H9 (cell line): ENCODE measurements around the gene MPST. TPM values are rescaled to one million over a fixed set of nuclear protein-coding genes. Genes with fewer than 3 reads are reported as not detected.

Source experiments
- DNase-seq: peaks from one replicate; pipeline ENCODE4 v3.0.0-alpha.2; 2017
- H2AFZ ChIP-seq: one replicate; pipeline ENCODE4 v1.6.1; 2013; ENCODE audit warnings: mild to moderate bottlenecking, low read length, control low read depth, moderate library complexity
- H2AK5ac ChIP-seq: 2 replicates; pipeline ENCODE4 v1.6.1; 2013; ENCODE audit warnings: low read length, control low read depth, mixed read lengths; ENCODE audit not compliant: insufficient read length
- H2BK120ac ChIP-seq: one replicate; pipeline ENCODE4 v1.6.1; 2013; ENCODE audit warnings: low read depth, mild to moderate bottlenecking, low read length, control low read depth, inconsistent platforms; ENCODE audit not compliant: poor library complexity, severe bottlenecking
- H2BK12ac ChIP-seq: 2 replicates; pipeline ENCODE4 v1.6.1; 2013; ENCODE audit warnings: low read length, control low read depth, mixed read lengths, low read depth; ENCODE audit not compliant: insufficient read length
- H2BK15ac ChIP-seq: 2 replicates; pipeline ENCODE4 v1.6.1; 2013; ENCODE audit warnings: low read depth, low read length, control low read depth
- H2BK20ac ChIP-seq: one replicate; pipeline ENCODE4 v1.6.1; 2013; ENCODE audit warnings: low read depth, mild to moderate bottlenecking, low read length, control low read depth, inconsistent platforms; ENCODE audit not compliant: poor library complexity, severe bottlenecking
- H2BK5ac ChIP-seq: 2 replicates; pipeline ENCODE4 v1.6.1; 2013; ENCODE audit warnings: low read length, control low read depth, mixed read lengths; ENCODE audit not compliant: insufficient read length
- H3K14ac ChIP-seq: 2 replicates; pipeline ENCODE4 v1.6.1; 2013; ENCODE audit warnings: low read length, control low read depth; ENCODE audit not compliant: insufficient read depth
- H3K18ac ChIP-seq: 2 replicates; pipeline ENCODE4 v1.6.1; 2013; ENCODE audit warnings: low read depth, mild to moderate bottlenecking, mixed read lengths, low read length, control low read depth; ENCODE audit not compliant: insufficient read length
- H3K23ac ChIP-seq: 2 replicates; pipeline ENCODE4 v1.6.1; 2013; ENCODE audit warnings: low read length, control low read depth, mixed read lengths, low read depth; ENCODE audit not compliant: insufficient read length
- H3K23me2 ChIP-seq: 2 replicates; pipeline ENCODE4 v1.6.1; 2013; ENCODE audit warnings: low read depth, mild to moderate bottlenecking, mixed read lengths, low read length, control low read depth; ENCODE audit not compliant: insufficient read length, poor library complexity, severe bottlenecking
- H3K27ac ChIP-seq: 2 replicates; pipeline ENCODE4 v1.5.1; 2013; ENCODE audit warnings: low read length, control low read depth, mixed read lengths, low read depth; ENCODE audit not compliant: insufficient read length
- H3K27me3 ChIP-seq: 2 replicates; pipeline ENCODE4 v1.6.1; 2013; ENCODE audit warnings: low read length, control low read depth, inconsistent platforms; ENCODE audit not compliant: insufficient read depth
- H3K4ac ChIP-seq: 2 replicates; pipeline ENCODE4 v1.6.1; 2013; ENCODE audit warnings: low read depth, mild to moderate bottlenecking, control low read depth, inconsistent platforms, low read length, moderate library complexity
- H3K4me1 ChIP-seq: 2 replicates; pipeline ENCODE4 v1.6.1; 2013; ENCODE audit warnings: low read length, control low read depth, inconsistent platforms; ENCODE audit not compliant: insufficient read depth
- H3K4me2 ChIP-seq: 2 replicates; pipeline ENCODE4 v1.6.1; 2013; ENCODE audit warnings: low read length, control low read depth, mixed read lengths; ENCODE audit not compliant: insufficient read length, insufficient read depth
- H3K56ac ChIP-seq: 2 replicates; pipeline ENCODE4 v1.6.1; 2013; ENCODE audit warnings: low read depth, mild to moderate bottlenecking, mixed read lengths, low read length, control low read depth; ENCODE audit not compliant: insufficient read length
- H3K79me1 ChIP-seq: 2 replicates; pipeline ENCODE4 v1.6.1; 2013; ENCODE audit warnings: low read depth, mild to moderate bottlenecking, moderate library complexity, low read length, control low read depth, inconsistent platforms; ENCODE audit not compliant: insufficient read depth, poor library complexity, severe bottlenecking
- H3K79me2 ChIP-seq: 2 replicates; pipeline ENCODE4 v1.6.1; 2013; ENCODE audit warnings: low read length, control low read depth, inconsistent platforms; ENCODE audit not compliant: insufficient read depth
- H3K9ac ChIP-seq: 2 replicates; pipeline ENCODE4 v1.6.1; 2013; ENCODE audit warnings: low read length, control low read depth, mixed read lengths; ENCODE audit not compliant: insufficient read length; ENCODE audit errors: extremely low read depth
- H3K9me3 ChIP-seq: one replicate; pipeline ENCODE4 v1.6.1; 2013; ENCODE audit warnings: low read depth, low read length, inconsistent platforms; ENCODE audit not compliant: control insufficient read depth
- H3T11ph ChIP-seq: one replicate; pipeline ENCODE4 v1.6.1; 2013; ENCODE audit warnings: mild to moderate bottlenecking, low read length, control low read depth, inconsistent platforms
- H4K20me1 ChIP-seq: one replicate; pipeline ENCODE4 v1.6.1; 2013; ENCODE audit not compliant: control insufficient read depth, insufficient read length, insufficient read depth
- H4K5ac ChIP-seq: 2 replicates; pipeline ENCODE4 v1.6.1; 2013; ENCODE audit warnings: low read depth, mild to moderate bottlenecking, mixed read lengths, low read length, control low read depth; ENCODE audit not compliant: insufficient read length
- H4K8ac ChIP-seq: replicated peaks from 2 replicates; pipeline ENCODE4 v1.6.1; 2013; ENCODE audit warnings: low read length, control low read depth, mixed read lengths, low read depth; ENCODE audit not compliant: insufficient read length
- H4K91ac ChIP-seq: 2 replicates; pipeline ENCODE4 v1.6.1; 2013; ENCODE audit warnings: low read depth, mild to moderate bottlenecking, moderate library complexity, mixed read lengths, low read length, control low read depth; ENCODE audit not compliant: insufficient read length
- H3K27ac Mint-ChIP-seq, 3 experiments: 2 replicates in 2 of 3; 3 replicates in 1 of 3; pipeline ENCODE4 v1.8.0; 2020 to 2021; ENCODE audit warnings: mixed read lengths in 3 of 3, mild to moderate bottlenecking in 1 of 3, moderate library complexity in 1 of 3
- H3K27me3 Mint-ChIP-seq: 2 replicates; pipeline ENCODE4 v1.8.0; 2021; ENCODE audit warnings: low read depth, mild to moderate bottlenecking, moderate library complexity, mixed read lengths
- H3K36me3 Mint-ChIP-seq, 3 experiments: 2 replicates in 2 of 3; 3 replicates in 1 of 3; pipeline ENCODE4 v1.8.0; 2020 to 2021; ENCODE audit warnings: low read depth in 3 of 3, mixed read lengths in 3 of 3; ENCODE audit not compliant: insufficient read depth in 1 of 3
- H3K4me1 Mint-ChIP-seq, 2 experiments: 2 replicates each; pipeline ENCODE4 v1.8.0; 2020; ENCODE audit warnings: mixed read lengths in 2 of 2
- H3K4me3 Mint-ChIP-seq, 2 experiments: 2 replicates in 1 of 2; 3 replicates in 1 of 2; pipeline ENCODE4 v1.8.0; 2020 to 2021; ENCODE audit warnings: mild to moderate bottlenecking in 2 of 2, mixed read lengths in 2 of 2, moderate library complexity in 1 of 2
- H3K9me3 Mint-ChIP-seq, 2 experiments: 2 replicates in 1 of 2; 3 replicates in 1 of 2; pipeline ENCODE4 v1.8.0; 2020; ENCODE audit warnings: mild to moderate bottlenecking in 2 of 2, mixed read lengths in 2 of 2, moderate library complexity in 1 of 2
- WGBS: extraction: QIAGEN DNeasy Blood & Tissue Kit; methylation state at CpG from one replicate; pipeline ENCODE4 v1.1.7; 2013; ENCODE audit warnings: missing lambda C conversion rate, low lambda C conversion rate, mixed read lengths; ENCODE audit not compliant: insufficient read length; ENCODE audit errors: extremely low coverage; 5-methylcytosine and 5-hydroxymethylcytosine counted together
- total RNA-seq: library from RNA; stranded (reverse); gene quantifications from 2 replicates; pipeline ENCODE4 v1.2.1, GENCODE V29; 2021
- TF ChIP-seq, protein P1 (sequence below): fragments of 200-600 bp; sonication (generic); conservative IDR thresholded peaks from 3 replicates; pipeline ENCODE4 v1.8.0; 2021; ENCODE audit warnings: antibody characterized with exemption, mild to moderate bottlenecking

The MPST gene
- total RNA-seq, 1 experiment from 2014 or later, result 70.5 TPM

DNA sequence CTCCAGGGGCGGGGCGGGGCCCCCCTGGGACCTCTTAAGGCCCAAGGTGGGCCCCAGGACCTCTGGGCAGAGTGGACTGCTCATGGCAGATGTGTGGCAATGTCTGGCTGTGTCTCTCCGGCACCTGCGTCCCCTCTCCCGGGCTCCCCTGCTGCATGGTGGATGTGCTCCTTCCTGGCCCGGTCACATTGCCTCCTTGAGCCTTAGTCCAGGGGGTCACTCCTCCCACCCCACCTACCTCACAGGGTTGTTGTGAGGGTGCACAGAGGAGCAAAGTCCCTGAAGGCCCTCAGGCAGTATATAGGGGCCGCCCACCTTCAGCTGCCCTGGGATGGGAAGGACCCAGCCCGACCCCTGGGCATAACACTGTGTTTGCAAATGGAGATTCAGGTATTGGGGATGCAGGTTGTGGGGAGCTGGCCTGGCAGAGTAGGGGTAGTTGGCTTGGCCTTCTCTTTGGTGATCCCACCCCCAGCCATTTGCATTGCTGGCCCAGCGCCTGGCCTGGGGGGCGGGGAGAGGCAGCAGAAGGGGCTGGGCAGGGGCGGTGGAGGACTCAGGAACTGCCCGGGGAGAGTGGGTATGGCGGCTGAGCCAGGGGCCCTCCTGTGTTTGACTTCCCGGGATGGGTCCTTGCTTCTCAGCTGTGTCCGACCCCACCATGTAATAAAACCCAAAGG, 43.3 kb downstream of the MPST start:
- Histone ChIP-seq H3K14ac (no peak overlapping the region), H3K23me2 (no peaks in the 10 kb centered on the region), H3T11ph (no peak overlapping the region), H2BK15ac (no peak overlapping the region), H2BK20ac (no peak overlapping the region), H3K27ac (no peak overlapping the region), H2AK5ac (no peak overlapping the region), H3K56ac (no peak overlapping the region), H3K4me1 (no peaks in the 10 kb centered on the region; the same call in 1 of the 2 replicates), H3K79me1 (no peaks in the 10 kb centered on the region), H4K91ac (no peak overlapping the region), H2AFZ (no peak overlapping the region), H3K4me2 (no peak overlapping the region), H3K27me3 (peaks cover 3% of the 10 kb centered on the region), H3K9ac (no peak overlapping the region), H4K20me1 (peaks cover 2% of the 10 kb centered on the region), H3K9me3 (no peaks in the 10 kb centered on the region), H3K18ac (no peak overlapping the region), H4K5ac (no peak overlapping the region), H3K79me2 (no peaks in the 10 kb centered on the region), H2BK120ac (no peak overlapping the region), H2BK5ac (no peak overlapping the region), H3K23ac (no peak overlapping the region), H4K8ac (no peak overlapping the region), H2BK12ac (no peak overlapping the region), H3K4ac (no peak overlapping the region)
- Mint-ChIP-seq H3K4me3 (0 out of 5 replicates have a peak overlapping the region, but pooled peaks of 1 of the 2 experiments have one; percentile 55), H3K36me3 (peaks cover 2 to 16% (median 7%) of the 10 kb centered on the region in 3 experiments; a peak in 6 of 7 replicates), H3K9me3 (no peaks in the 10 kb centered on the region; a peak in 1 of 5 replicates), H3K27ac (peak overlapping the region in 1 of 3 experiments; percentile 23; a peak in 1 of 7 replicates), H3K27me3 (peaks cover 39% of the 10 kb centered on the region), H3K4me1 (peaks cover 9 to 25% of the 10 kb centered on the region in 2 experiments)
- no peak for DNase-seq
- no CpG with 5 or more reads among the region's 15 CpGs for WGBS
- TF ChIP-seq, protein P1, sequence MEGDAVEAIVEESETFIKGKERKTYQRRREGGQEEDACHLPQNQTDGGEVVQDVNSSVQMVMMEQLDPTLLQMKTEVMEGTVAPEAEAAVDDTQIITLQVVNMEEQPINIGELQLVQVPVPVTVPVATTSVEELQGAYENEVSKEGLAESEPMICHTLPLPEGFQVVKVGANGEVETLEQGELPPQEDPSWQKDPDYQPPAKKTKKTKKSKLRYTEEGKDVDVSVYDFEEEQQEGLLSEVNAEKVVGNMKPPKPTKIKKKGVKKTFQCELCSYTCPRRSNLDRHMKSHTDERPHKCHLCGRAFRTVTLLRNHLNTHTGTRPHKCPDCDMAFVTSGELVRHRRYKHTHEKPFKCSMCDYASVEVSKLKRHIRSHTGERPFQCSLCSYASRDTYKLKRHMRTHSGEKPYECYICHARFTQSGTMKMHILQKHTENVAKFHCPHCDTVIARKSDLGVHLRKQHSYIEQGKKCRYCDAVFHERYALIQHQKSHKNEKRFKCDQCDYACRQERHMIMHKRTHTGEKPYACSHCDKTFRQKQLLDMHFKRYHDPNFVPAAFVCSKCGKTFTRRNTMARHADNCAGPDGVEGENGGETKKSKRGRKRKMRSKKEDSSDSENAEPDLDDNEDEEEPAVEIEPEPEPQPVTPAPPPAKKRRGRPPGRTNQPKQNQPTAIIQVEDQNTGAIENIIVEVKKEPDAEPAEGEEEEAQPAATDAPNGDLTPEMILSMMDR, result no peak
